Measurements from ENCODE around the gene MAG.

Gene MAG

DNA sequence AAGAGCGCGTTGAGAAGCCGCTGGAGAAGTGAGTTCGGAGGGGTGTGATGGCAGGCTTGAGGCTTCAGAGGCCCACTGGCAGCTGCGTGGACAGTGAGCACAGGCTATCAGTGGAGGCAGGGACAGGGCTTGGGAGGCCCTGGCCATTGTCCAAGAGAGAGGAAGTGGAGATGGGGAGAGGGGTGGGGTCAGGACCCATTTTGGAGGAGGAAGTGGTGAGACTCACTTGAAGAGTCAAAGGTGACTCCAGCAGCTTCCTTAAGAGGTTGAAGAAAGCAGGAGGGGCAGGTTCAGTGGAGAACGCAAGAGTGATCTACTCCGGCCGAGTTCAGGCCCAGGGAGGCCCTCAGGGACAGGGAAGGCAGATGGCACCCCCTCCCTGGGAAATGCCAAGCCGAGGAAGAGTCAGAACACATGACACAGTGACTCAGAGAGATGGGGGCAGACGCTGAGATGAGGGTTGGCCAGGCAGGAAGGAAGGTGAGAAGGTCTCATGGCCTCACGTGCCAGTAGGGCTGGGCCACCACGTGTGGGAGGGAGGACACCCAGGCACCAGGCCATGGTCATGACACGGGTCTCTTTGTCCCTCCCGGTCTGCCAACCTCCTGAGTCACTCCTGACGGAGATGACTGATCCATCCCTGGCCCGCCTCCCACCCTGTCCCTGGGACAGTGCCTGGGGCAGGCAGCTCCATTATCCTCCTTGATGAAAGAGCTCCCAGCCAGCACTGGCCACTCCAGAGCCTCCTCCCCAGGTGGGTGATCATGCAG lies 26.9 kb downstream of the MAG start:
- DNase-seq (ENCODE audit: low spot score) = peak; percentile 81

DNA sequence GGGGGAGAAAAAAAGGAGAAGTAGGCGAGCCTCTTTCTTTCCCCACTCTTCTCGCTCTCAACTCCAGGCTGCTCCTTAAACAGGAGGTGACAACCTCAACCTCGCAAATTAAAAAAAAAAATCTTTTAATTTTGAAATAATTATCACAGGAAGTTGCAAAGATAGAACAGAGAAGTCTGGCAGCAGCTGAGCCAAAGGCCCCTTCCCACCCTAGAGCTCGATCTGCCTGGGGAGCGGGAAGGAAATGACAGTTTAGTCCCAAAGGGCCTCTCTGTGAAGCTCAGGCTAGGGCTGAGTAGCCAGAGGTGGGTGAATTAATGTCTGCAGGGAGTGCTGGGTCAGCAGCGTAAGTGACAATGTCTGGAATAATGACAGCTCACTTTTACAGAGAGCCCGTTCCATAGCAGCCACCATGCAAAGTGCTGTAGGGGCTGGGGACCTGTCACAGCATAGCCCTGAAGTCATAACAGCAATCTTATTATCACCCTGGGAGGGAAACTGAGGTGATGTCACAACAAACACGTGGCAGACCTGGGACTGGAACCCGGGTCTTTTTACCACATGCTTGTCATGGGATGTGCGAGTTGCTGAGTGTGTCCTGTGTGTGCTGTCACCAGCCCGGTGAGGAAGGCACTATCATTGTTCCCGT lies 28.2 kb downstream of the MAG start:
- no peak for DNase-seq (ENCODE audit: low spot score)

DNA sequence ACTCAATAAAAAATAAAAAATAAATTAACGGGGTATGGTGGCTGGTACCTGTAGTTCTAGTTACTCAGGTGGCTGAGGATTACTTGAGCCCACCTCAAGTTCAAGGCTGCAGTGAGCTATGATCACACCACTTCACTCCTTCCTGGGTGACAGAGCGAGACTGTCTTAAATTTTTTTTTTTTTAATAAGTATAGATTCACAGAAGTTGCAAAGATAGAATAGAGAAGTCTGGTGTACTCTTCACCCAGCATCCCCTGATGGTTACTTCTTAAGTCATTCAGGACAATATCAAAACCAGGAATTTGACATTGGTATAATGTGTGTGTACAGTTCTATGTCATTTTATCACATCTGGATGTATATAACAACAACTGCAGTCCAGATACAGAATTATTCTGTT lies 29.3 kb downstream of the MAG start:
- no peak for DNase-seq (ENCODE audit: low spot score)

DNA sequence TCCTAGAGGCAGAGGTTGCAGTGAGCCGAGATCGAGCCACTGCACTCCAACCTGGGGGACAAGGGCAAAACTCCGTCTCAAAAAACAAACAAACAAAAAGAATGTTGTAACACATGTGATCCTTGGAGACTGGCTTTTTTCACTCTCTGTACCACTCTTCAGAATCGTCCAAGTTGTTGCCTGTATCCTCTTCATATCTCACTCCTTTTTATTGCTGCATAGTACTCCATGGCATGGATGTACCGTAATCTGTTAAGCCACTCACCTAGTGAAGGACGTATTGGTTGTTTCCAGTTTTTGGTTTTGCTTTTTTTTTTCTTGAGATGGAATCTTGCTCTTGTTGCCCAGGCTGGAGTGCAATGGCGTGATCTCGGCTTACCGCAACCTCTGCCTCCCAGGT lies 30.1 kb downstream of the MAG start:
- DNase-seq (ENCODE audit: low spot score) = no peak

DNA sequence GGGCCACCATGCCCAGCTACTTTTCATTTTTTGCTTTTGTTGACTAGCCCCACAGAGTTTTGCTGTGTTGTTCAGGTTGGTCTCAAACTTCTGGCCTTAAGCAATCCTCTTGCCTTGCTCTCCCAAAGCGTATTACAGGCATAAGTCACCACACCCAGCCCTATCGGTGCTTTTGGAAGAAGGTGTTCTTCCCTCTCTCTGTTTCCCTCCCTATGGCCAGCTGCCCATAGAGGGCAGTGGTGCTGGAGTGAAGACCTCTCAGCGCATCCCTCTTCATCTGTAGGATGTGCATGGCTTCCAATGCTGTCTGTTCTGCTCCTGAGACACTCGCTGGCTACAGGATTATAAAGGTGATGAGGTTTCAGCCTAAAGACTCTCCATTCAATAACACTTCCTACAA lies 35.7 kb downstream of the MAG start:
- no peak for DNase-seq (ENCODE audit: low spot score)

DNA sequence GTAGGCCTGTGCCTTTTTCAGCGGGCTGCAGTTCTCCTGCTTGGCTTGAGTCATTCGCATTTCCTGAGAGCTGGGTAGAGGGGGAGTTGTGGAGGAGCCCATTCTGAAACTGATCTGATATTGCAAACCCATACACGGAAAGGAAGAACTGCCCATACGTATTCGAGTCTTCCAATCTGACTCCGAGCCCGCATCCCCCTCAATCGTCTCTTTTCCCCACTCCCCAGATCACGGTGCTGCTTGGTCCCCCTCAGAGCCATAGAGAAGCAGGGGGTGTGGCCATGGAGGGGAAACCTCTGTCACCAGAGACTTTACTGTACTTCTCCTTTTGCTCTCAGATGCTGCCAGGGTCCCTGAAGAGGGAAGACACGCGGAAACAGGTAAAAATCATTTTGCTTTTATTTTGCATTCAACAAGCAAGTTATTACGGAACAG lies 36.9 kb downstream of the MAG start, which contains the start of gene CD22:
Gene CD22, plus strand, starts transcription at position 337 of the 435 bp plus-strand sequence. CDS start 2,854 bp downstream, outside the sequence.
- no peak for DNase-seq (ENCODE audit: low spot score)

DNA sequence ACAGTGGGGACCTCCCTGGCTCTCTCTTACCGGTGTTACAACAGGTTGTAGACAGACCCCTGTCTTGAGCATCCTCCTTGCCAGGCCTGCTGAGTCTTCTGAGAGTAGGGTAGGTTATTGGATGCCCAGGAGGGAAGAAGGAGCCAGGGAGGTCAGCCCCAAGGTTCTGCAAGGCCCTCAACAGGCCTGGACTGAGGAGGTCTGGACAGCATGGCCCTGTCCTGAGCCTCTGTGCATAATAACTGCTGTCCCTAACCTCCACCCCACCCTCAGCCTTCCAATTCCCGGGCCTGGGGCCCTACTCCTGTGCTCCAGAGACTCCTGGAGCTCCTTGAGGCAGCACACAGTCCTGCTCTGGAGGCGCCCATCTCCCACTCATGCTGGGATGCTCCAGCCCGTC lies 37.4 kb downstream of the MAG start:
- no peak for DNase-seq (ENCODE audit: low spot score)

DNA sequence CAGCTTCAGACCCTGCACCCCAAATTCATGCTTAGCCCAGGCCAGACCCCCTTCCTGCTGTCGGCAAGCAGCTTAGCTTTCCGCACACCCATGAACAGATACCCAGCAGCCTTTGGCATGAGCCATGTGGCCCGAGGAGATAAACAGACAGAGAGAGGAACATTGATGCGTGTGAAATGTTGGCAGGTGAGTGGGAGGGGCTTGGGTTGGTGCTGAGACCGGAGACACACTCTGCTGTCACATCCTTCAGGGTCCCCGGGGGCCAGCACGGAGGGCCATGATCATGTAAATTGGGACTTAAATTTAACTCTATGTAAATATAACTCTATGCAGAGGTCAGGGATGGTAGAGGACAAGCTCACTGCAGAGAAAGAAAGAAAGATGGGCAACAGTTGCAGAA lies 38.5 kb downstream of the MAG start:
- DNase-seq (ENCODE audit: low spot score) = no peak

DNA sequence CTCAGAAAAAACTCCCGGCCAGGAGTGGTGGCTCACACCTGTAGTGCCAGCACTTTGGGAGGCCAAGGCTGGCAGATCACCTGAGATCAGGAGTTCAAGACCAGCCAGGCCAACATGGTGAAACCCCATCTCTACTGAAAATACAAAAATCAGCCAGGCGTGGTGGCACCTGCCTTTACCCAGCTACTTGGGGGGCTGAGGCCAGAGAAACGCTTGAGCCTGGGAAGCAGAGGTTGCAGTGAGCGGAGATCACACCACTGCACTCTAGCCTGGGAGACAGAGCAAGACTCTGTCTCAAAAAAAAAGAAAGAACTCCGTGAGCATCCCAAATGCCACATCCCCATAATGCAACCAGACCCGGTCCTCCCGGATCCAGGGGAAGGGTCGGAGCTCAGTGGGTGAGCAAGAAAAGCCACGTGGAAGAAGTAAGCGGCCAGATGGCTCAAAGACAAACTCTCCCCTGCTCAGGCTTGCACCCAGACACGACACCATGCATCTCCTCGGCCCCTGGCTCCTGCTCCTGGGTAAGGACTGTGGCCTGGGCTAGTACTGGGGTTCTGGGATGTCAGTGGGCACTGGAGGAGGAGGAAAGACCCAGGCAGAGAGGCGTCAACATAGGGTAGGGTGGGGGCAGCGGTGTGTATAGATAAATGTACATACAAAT lies 39.7 kb downstream of the MAG start:
- no peak for DNase-seq (ENCODE audit: low spot score)

DNA sequence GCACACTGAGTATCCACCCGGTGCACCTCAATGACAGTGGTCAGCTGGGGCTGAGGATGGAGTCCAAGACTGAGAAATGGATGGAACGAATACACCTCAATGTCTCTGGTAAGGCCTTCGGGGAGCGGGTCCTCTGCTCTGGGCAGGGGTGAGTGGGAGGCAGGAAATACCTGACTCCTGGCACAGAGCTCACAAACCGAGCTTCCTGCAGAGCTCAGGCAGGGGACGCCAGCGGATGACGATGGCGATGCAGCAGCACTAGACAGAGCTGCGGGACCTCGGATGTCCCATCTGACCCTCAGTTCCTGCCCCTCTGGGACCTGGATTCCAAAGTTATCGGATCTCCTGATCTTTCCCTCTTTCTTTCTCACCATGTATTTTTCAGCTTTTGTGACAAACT lies 40.9 kb downstream of the MAG start:
- no peak for DNase-seq (ENCODE audit: low spot score)

DNA sequence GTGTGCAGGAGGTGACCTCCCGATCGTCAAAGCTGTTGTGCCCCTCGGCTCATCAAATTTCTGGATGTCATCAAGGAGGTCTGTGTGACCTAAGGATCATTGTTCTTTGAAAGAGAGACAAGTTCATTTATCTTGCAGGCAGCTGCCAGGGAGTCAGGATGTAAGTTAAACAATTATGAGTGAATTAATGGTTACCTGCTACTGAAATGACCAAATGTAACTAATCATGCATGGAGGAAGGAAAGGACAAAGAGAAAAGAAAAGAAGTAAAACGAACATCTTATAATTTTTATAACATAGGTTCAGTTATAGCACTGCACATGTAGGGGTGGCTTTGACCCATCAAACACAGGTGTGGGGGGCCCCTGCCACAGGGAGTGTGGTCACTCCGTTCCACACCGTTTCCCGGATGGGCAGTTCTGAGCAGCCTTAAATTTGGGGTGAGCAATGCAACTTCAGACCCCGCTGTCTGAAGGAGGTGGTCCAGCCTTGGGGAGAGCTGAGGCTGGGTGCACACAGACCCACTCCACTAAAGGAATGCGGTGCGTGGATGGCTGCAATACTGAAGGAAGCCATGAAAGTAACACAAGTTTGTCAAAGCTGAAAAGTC lies 42.3 kb downstream of the MAG start:
- DNase-seq (ENCODE audit: low spot score) = no peak

DNA sequence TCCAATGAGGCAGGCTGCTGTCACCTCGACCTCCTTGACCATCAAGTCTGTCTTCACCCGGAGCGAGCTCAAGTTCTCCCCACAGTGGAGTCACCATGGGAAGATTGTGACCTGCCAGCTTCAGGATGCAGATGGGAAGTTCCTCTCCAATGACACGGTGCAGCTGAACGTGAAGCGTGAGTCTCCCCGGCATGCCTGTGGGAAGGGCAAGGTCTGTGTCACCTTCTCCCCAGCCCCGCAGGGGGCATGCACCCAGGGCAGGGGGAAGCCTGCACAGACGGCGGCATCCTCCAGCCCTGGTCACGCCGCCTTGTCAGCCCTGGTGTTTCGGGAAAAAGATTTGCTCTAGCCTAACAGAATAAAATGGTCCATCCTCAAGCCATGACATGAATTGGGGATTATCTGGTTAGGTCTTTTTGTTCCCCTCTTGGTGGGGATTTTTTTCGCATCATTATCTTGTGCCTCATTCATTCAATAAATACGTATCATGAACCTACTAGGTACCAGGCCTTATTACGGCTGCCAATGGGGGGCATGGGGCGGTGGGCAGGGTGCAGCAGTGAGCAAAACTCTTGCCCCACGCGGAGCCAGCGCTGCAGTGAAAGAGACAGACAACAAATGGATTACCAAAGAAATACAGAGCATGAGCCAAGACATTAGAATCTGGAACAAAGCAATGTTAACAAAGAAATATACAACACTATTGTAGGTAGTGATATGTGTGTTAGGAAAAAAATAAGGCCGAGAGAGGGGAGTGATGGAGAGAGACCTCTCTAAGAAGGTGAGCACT lies 44.4 kb downstream of the MAG start:
- DNase-seq (ENCODE audit: low spot score) = no peak

DNA sequence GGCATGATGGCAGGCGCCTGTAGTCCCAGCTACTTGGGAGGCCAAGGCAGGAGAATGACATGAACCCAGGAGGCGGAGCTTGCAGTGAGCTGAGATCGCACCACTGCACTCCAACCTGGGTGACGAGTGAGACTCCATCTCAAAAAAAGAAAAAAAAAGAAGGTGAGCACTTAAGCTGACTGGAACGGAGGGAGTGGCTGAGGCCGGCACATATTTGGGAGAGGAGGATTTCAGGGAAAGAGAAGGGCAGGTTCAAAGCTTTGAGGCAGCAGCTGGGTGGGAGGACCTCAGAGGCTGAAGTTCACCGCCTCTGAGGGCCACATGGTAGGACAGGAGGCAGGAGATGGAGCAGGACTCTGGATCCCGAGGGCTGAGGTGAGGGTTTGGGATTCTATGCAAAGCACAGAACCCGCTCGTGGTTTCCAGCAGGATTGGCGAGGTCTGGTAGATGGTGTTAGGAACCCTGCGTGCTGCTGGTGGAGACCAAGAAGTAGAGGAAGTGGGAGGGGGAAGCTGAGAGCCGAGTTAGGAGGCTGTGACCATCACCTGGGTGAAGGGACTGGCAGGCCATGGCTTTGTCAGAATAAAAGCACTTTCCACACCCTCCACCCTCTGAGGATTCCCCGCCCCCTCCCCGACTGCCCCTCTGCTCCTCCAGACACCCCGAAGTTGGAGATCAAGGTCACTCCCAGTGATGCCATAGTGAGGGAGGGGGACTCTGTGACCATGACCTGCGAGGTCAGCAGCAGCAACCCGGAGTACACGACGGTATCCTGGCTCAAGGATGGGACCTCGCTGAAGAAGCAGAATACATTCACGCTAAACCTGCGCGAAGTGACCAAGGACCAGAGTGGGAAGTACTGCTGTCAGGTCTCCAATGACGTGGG lies 45.4 kb downstream of the MAG start:
- DNase-seq (ENCODE audit: low spot score) = no peak

DNA sequence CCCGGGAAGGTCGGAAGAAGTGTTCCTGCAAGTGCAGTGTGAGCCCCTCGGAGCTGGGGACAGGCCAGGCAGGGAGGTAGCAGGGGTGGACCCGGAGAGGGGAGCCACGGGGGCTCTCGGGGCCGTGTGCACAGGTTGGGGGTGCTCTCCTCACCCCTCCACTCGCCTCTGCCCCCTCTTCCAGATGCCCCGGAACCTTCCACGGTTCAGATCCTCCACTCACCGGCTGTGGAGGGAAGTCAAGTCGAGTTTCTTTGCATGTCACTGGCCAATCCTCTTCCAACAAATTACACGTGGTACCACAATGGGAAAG lies 46.0 kb downstream of the MAG start:
- DNase-seq (ENCODE audit: low spot score) = no peak

DNA sequence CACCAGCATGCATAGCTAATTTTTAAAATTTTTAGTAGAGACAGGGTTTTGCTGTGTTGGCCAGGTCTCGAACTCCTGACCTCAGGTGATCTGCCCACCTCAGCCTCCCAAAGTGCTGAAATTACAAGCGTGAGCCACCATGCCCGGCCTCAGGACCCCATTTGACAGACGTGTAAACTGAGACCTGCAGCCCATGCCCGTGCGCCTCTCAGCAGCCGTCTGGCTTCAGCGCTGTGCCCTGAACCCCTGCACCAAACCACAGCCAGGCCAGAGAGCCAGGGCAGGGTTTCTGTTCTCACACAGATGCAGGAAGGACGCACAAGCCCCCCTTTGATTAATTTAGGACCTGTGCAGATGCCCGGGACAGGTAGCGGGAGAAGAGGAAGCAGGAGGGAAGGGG lies 48.5 kb downstream of the MAG start:
- no peak for DNase-seq (ENCODE audit: low spot score)

DNA sequence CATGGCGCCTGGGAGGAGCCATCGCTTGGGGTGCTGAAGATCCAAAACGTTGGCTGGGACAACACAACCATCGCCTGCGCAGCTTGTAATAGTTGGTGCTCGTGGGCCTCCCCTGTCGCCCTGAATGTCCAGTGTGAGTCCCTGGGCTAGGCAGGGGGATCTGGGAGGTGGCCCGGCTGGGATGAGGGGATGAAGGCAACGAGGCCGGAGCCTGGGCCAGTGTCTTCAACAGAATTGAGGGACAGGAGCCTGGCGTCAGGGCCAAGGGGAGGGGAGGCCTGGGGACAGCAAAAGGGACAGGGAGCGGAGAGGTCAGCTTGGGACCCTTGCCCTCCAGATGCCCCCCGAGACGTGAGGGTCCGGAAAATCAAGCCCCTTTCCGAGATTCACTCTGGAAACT lies 49.0 kb downstream of the MAG start:
- no peak for DNase-seq (ENCODE audit: low spot score)

DNA sequence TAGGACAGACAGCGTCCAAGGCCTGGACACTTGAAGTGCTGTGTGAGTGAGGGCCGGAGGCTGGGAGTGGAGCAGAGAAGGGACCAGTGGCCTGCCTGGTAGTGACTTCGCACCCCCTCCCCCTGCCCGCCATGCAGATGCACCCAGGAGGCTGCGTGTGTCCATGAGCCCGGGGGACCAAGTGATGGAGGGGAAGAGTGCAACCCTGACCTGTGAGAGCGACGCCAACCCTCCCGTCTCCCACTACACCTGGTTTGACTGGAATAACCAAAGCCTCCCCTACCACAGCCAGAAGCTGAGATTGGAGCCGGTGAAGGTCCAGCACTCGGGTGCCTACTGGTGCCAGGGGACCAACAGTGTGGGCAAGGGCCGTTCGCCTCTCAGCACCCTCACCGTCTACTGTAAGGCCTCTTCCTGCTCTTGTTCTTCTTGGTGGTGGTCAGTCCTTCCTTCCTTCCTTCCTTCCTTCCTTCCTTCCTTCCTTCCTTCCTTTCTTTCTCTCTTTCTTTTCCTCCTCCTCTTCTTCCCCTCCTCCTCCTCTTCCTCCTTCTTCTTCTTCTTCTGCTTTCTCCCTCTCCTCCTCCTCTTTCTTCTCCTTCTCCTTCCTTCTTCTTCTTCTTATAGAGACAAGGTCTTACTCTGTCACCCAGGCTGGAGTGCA lies 49.7 kb downstream of the MAG start:
- DNase-seq (ENCODE audit: low spot score) = no peak

DNA sequence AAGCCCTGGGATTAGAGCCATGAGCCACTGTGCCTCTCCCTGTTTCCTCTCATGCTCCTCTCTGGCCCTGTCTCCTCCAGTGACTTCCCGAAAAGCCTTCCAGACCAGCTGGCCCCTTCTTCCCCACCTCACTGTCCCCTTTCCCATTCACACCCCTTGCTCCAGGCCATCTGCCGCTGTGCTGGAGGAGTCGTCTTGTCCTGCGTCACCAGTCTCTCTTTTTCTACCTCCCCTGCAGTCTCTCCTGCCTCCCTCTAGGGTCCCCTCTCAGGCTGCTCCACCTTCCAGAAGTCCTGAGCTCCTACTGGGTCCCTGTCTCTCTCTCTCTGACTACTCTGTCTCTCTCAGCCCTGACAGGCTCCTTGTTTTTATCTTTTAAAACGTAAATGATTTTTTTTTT lies 50.5 kb downstream of the MAG start:
- DNase-seq (ENCODE audit: low spot score) = no peak

DNA sequence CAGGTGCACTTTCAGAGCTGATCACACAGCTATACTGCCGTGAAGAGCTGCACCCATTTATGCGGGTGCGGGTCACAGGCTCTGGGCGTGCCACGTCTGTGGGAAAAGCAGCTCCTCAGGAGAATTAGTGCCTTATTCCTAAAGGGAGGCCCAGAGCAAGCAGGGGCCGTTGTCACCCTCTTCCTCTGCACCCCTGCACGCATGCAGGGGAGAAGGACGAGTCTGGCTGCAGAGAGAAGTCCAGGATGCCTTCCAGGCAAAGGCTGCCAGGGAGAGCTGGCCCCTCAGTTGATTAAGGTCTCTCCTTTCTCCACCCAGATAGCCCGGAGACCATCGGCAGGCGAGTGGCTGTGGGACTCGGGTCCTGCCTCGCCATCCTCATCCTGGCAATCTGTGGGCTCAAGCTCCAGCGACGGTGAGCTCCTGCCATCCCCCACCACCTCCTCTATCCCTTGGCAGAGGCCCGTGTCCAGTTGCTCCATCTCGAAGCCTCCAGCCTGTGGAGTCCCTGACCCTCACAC lies 52.6 kb downstream of the MAG start:
- DNase-seq (ENCODE audit: low spot score) = no peak

DNA sequence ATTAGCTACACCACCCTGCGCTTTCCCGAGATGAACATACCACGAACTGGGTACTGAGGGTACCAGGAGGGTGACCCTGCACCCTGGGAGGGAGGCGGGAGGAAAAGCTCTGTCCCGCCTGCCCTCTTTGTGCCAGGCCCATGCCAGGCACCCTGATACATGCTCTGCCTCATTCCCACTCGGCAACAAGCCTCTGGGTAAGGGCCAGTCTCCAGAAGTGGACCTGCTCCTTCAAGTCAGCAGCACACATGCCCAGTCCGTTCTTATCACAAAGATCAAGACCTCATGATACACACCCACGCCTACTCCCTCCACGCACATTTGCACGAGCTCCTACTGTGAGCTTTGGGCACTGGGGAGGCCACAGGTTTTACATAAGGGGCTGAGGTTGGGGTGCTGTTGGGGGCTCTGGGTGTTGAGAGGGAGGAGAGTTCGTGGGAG lies 53.7 kb downstream of the MAG start:
- DNase-seq (ENCODE audit: low spot score) = no peak

Measured in Ammon's horn (tissue), 1 donor.